GM20431 (cell line): ENCODE data around the gene DUSP2.

Source experiments
- in situ Hi-C: fragments of 300-500 bp; cut with MseI, MboI; formaldehyde crosslinking; loops from one replicate; pipeline ENCODE4 v1.15.0; 2020; ENCODE audit warnings: low sequenced_read_pairs; ENCODE audit not compliant: unreplicated experiment

DUSP2 gene

GRCh38 chr2:96108541-96109360 is 36.5 kb downstream of the DUSP2 start:
- in situ Hi-C loops: loop anchor here (25.0 kb wide), 1 partner anchor 96 kb away; no protein-coding TSS in a partner anchor

- in situ Hi-C loops: loop anchor here (25.0 kb wide), 1 partner anchor 96 kb away; no protein-coding TSS in a partner anchor
Measured at GRCh38 chr2:96108151-96108540, 37.1 kb downstream of the DUSP2 start.

- in situ Hi-C loops: loop anchor here (25.0 kb wide), 1 partner anchor 95 kb away; no protein-coding TSS in a partner anchor
Measured at GRCh38 chr2:96107708-96108065, 37.6 kb downstream of the DUSP2 start.

GRCh38 chr2:96106991-96107707 is 38.1 kb downstream of the DUSP2 start:
- in situ Hi-C loops: loop anchor here (25.0 kb wide), 1 partner anchor 95 kb away; no protein-coding TSS in a partner anchor

- in situ Hi-C loops: loop anchor here (25.0 kb wide), 1 partner anchor 94 kb away; no protein-coding TSS in a partner anchor
Measured at GRCh38 chr2:96105994-96106715, 39.1 kb downstream of the DUSP2 start.

- in situ Hi-C loops: loop anchor here (25.0 kb wide), 1 partner anchor 93 kb away; no protein-coding TSS in a partner anchor
Measured at GRCh38 chr2:96105152-96105915, 39.9 kb downstream of the DUSP2 start.

- in situ Hi-C loops: loop anchor here (25.0 kb wide), 1 partner anchor 92 kb away; no protein-coding TSS in a partner anchor
Measured at GRCh38 chr2:96104487-96104861, 40.8 kb downstream of the DUSP2 start.

- in situ Hi-C loops: loop anchor here (25.0 kb wide), 1 partner anchor 92 kb away; no protein-coding TSS in a partner anchor
Measured at GRCh38 chr2:96103761-96104486, 41.3 kb downstream of the DUSP2 start.

- in situ Hi-C loops: loop anchor here (25.0 kb wide), 1 partner anchor 91 kb away; no protein-coding TSS in a partner anchor
Measured at GRCh38 chr2:96103187-96103601, 42.0 kb downstream of the DUSP2 start.

- in situ Hi-C loops: loop anchor here (25.0 kb wide), 1 partner anchor 90 kb away; no protein-coding TSS in a partner anchor
Measured at GRCh38 chr2:96102596-96103186, 42.5 kb downstream of the DUSP2 start.

GRCh38 chr2:96100893-96101304 is 44.3 kb downstream of the DUSP2 start:
- in situ Hi-C loops: loop anchor here (25.0 kb wide), 1 partner anchor 89 kb away; no protein-coding TSS in a partner anchor

GRCh38 chr2:96099861-96100798 is 45.1 kb downstream of the DUSP2 start:
- in situ Hi-C loops: loop anchor here (25.0 kb wide), 1 partner anchor 88 kb away; no protein-coding TSS in a partner anchor

- in situ Hi-C loops: no loop called here
Measured at GRCh38 chr2:96098900-96099590, 46.2 kb downstream of the DUSP2 start.

- in situ Hi-C loops: no loop called here
Measured at GRCh38 chr2:96097951-96098823, 47.1 kb downstream of the DUSP2 start.

- in situ Hi-C loops: no loop called here
Measured at GRCh38 chr2:96097441-96097840, 47.8 kb downstream of the DUSP2 start.
